Kidney (tissue), 14 donors: ENCODE results near the gene SLC6A16. TPM values are rescaled to one million over a fixed set of nuclear protein-coding genes. Genes with fewer than 3 reads are reported as not detected.
"Not testable (repeated sequence)": the region's sequence is repeated elsewhere in the genome, so short reads cannot be mapped to it uniquely, and the experiment has no call there.

Experiments used
- DNase-seq, 5 donors: peaks; one replicate each; pipeline ENCODE4 v3.0.0-alpha.2; 2013 to 2020
- FAIRE-seq: peaks from 2 replicates; lab custom pipeline; 2012; peaks lifted over from hg19 to GRCh38; lab: Jason Lieb, UNC
- H3K27ac ChIP-seq, 2 donors: one replicate each; pipeline ENCODE4 v1.7.0; 2013; ENCODE audit warnings: low read depth in 2 of 2, low read length in 2 of 2, inconsistent platforms in 1 of 2
- H3K27me3 ChIP-seq: one replicate; pipeline ENCODE4 v1.7.1; 2013; ENCODE audit warnings: low read length, inconsistent platforms; ENCODE audit not compliant: control insufficient read depth, insufficient read depth
- H3K36me3 ChIP-seq, 3 donors: one replicate each; pipeline versions ENCODE4 v1.7.0 to v1.7.1; 2013; ENCODE audit warnings: low read length in 3 of 3, control low read depth in 1 of 3, inconsistent platforms in 1 of 3; ENCODE audit not compliant: insufficient read depth in 3 of 3, control insufficient read depth in 2 of 3
- H3K4me1 ChIP-seq, 3 donors: one replicate each; pipeline versions ENCODE4 v1.7.0 to v1.7.1; 2013; ENCODE audit warnings: low read length in 3 of 3, inconsistent platforms in 1 of 3, low read depth in 1 of 3; ENCODE audit not compliant: control insufficient read depth in 2 of 3, insufficient read depth in 2 of 3
- H3K4me3 ChIP-seq, 3 donors: one replicate each; pipeline versions ENCODE4 v1.7.0 to v1.8.1; 2013; ENCODE audit warnings: low read length in 3 of 3, control low read depth in 1 of 3, inconsistent platforms in 1 of 3
- H3K9ac ChIP-seq, 3 donors: one replicate each; pipeline versions ENCODE4 v1.7.0 to v1.7.1; 2013; ENCODE audit warnings: low read length in 3 of 3, control low read depth in 1 of 3, inconsistent platforms in 1 of 3
- H3K9me3 ChIP-seq, 3 donors: one replicate each; pipeline versions ENCODE4 v1.7.0 to v1.7.1; 2013; ENCODE audit warnings: low read length in 3 of 3, control low read depth in 1 of 3, inconsistent platforms in 1 of 3; ENCODE audit not compliant: control insufficient read depth in 2 of 3, insufficient read depth in 1 of 3
- intact Hi-C: fragments of 100-400 bp; cut with DNase I; formaldehyde crosslinking; loops from one replicate; pipeline ENCODE4 v1.11.1; 2022
- polyA plus RNA-seq: library from polyadenylated mRNA; stranded (reverse); fragments of 350-450 nt; fragmentation: Illumina TruSeq; extraction: RNeasy Lipid Tissue Mini Kit (QIAGEN cat#74804); gene quantifications from one replicate; pipeline ENCODE4 v1.2.3, GENCODE V29; 2014; ENCODE audit warnings: low read depth, low replicate concordance; ENCODE audit not compliant: insufficient read depth
- total RNA-seq: library from RNA; stranded (reverse); fragmentation: NEBNext Ultra II Directional; extraction: Animal tissue kit (Norgen Biotek cat#: 25700); gene quantifications from one replicate; pipeline ENCODE4 v1.2.1, GENCODE V29; 2021
- TF ChIP-seq, protein P1 (sequence below): IDR thresholded peaks from 3 replicates; pipeline ENCODE4 v1.5.1; 2012; ENCODE audit warnings: mild to moderate bottlenecking, moderate library complexity, borderline replicate concordance; ENCODE audit not compliant: insufficient read depth; ENCODE audit errors: extremely low read depth
- donor health status: control.
- donor health status: control.
- donor health status: control.
- donor health status: control.
- donor health status: control.
- donor health status: DM: yes; HTN: yes; CAD: no.
- donor health status: Normal renal cell carcinoma (clear cell type).

Gene SLC6A16
- total and polyA plus RNA-seq, 2 donors from 2014 or later, result 1.5 to 3.7 TPM

DNA sequence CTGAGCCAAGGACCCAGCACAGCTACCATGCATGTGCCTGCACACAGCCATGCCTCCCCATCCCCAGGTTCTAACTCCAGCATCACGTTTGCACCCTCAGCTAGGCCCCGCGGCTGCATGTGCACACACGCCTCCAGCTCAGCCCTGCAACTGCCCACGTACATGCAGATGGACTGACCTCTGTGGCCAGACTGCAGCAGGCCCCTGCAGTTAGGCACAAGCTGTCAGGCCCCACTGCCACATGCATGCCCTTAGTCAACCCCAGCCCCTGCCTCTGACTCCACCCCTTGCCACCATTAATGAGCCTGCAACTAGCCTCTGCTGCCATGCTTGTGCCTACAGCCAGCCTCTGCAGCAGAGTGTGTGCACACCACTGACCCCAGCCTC, 23.1 kb downstream of the SLC6A16 start:
- Histone ChIP-seq H3K4me3 (no peak overlapping the region), H3K9me3 (no peaks in the 10 kb centered on the region), H3K27ac (no peak overlapping the region), H3K9ac (no peak overlapping the region), H3K4me1 (peaks cover 0 to 3% (median 0%) of the 10 kb centered on the region in 3 donors), H3K27me3 (no peaks in the 10 kb centered on the region), H3K36me3 (no peaks in the 10 kb centered on the region)
- TF ChIP-seq, protein P1, sequence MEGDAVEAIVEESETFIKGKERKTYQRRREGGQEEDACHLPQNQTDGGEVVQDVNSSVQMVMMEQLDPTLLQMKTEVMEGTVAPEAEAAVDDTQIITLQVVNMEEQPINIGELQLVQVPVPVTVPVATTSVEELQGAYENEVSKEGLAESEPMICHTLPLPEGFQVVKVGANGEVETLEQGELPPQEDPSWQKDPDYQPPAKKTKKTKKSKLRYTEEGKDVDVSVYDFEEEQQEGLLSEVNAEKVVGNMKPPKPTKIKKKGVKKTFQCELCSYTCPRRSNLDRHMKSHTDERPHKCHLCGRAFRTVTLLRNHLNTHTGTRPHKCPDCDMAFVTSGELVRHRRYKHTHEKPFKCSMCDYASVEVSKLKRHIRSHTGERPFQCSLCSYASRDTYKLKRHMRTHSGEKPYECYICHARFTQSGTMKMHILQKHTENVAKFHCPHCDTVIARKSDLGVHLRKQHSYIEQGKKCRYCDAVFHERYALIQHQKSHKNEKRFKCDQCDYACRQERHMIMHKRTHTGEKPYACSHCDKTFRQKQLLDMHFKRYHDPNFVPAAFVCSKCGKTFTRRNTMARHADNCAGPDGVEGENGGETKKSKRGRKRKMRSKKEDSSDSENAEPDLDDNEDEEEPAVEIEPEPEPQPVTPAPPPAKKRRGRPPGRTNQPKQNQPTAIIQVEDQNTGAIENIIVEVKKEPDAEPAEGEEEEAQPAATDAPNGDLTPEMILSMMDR, result no peak
- intact Hi-C loops, result no loop called here
- no peak for FAIRE-seq
- no peak for DNase-seq

DNA sequence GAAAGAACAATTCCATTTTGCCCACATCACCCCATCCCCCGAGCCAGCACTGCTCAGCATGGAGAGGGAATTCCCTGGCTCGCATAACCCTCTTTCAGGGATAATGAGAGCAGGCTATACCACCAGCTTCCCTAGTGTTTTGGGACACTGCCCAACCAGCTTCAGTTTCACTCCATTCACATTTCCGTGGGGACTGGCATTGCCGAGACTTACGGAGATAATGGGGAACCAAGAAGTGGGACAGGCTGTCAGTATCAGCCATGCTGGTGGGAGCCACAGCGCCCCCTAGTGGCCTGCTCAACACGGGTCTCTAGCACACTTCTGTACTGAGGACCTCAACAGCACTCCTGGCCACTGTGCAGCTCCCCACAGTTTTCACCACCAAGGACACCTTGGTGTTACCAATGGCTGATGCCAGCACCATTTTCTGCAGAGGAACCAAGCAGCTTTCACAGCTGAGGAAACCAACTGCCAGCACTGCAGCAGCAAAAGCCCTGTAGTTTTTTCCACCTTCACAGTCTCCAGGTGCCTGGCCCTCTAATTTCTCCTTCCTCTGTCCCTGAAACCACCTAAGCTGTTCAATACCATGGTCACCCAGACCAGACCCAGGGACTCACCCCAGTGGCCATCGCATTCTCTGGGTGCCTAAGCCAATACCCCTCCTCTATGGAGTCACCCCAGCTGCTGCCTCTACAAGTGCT, 23.7 kb downstream of the SLC6A16 start:
- no peaks in the 10 kb centered on the region for H3K27me3 ChIP-seq
- intact Hi-C loops, result no loop called here
- FAIRE-seq, result no peak
- DNase-seq, result peak; percentile 59 to 80 (median 69)
- no peak overlapping the region for H3K27ac ChIP-seq
- no peak overlapping the region for H3K4me3 ChIP-seq
- H3K9me3 ChIP-seq, result no peaks in the 10 kb centered on the region
- no peak overlapping the region for H3K9ac ChIP-seq
- TF ChIP-seq, protein P1, result peak; percentile 62
- peaks cover 0 to 3% (median 0%) of the 10 kb centered on the region in 3 donors for H3K4me1 ChIP-seq
- H3K36me3 ChIP-seq, result no peaks in the 10 kb centered on the region

GRCh38 chr19:49298653-49299052, 26.3 kb downstream of the SLC6A16 start:
- H3K9ac ChIP-seq, H3K36me3 ChIP-seq, H3K27ac ChIP-seq, H3K27me3 ChIP-seq, DNase-seq, H3K4me1 ChIP-seq, FAIRE-seq, intact Hi-C loops, H3K4me3 ChIP-seq, H3K9me3 ChIP-seq: not testable (repeated sequence)

- Histone ChIP-seq H3K9ac (no peak overlapping the region), H3K4me3 (no peak overlapping the region), H3K36me3 (no peaks in the 10 kb centered on the region), H3K4me1 (peaks cover 0 to 3% (median 0%) of the 10 kb centered on the region in 3 donors), H3K27ac (no peak overlapping the region), H3K27me3 (no peaks in the 10 kb centered on the region), H3K9me3 (no peaks in the 10 kb centered on the region)
- intact Hi-C loops, result no loop called here
- DNase-seq, result no peak
- no peak for FAIRE-seq
- TF ChIP-seq, protein P1, result no peak
These were observed 27.6 kb downstream of the SLC6A16 start for GRCh38 chr19:49297403-49297802.
